ENCODE measurements around the gene PPP3CA.

PPP3CA gene

GRCh38 chr4:101018836-101019235 lies 328.5 kb downstream of the PPP3CA start:
- no peak overlapping the region for H3K4me3 ChIP-seq (ENCODE audit: low read depth, low read length)
- TF ChIP-seq CTCF (conservative IDR thresholded peaks at IDR 0.05; ENCODE audit: low read depth, low read length), result no peak
- no peak for DNase-seq (ENCODE audit: low read depth)

GRCh38 chr4:101014417-101014816 lies 332.9 kb downstream of the PPP3CA start:
- H3K4me3 ChIP-seq (ENCODE audit: low read depth, low read length), result no peak overlapping the region
- DNase-seq (ENCODE audit: low read depth), result no peak
- no peak for TF ChIP-seq CTCF (conservative IDR thresholded peaks at IDR 0.05; ENCODE audit: low read depth, low read length)

GRCh38 chr4:101010987-101011386 lies 336.3 kb downstream of the PPP3CA start:
- no peak for DNase-seq (ENCODE audit: low read depth)
- H3K4me3 ChIP-seq (ENCODE audit: low read depth, low read length), result no peak overlapping the region
- TF ChIP-seq CTCF (conservative IDR thresholded peaks at IDR 0.05; ENCODE audit: low read depth, low read length), result no peak

- H3K4me3 ChIP-seq (ENCODE audit: low read depth, low read length), result no peak overlapping the region
- no peak for DNase-seq (ENCODE audit: low read depth)
- no peak for TF ChIP-seq CTCF (conservative IDR thresholded peaks at IDR 0.05; ENCODE audit: low read depth, low read length)
These were observed 337.9 kb downstream of the PPP3CA start for GRCh38 chr4:101009471-101009870.

DNA sequence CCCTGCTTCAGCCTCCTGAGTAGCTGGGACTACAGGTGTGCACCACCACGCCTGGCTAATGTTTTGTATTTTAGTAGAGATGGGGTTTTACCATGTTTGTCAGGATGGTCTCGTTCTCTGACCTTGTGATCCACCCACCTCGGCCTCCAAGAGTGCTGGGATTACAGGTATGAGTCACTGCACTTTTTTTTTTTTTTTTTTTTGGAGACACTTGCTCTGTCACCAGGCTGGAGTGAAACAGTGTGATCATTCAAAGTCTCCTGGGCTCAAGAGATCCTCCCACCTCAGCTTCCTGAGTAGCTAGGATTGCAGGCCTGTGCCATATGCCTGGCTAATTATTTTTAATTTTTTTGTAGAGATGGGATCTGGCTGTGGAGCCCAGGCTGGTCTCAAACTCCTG lies 338.8 kb downstream of the PPP3CA start:
- DNase-seq (ENCODE audit: low read depth), result no peak
- no peak overlapping the region for H3K4me3 ChIP-seq (ENCODE audit: low read depth, low read length)
- TF ChIP-seq CTCF (conservative IDR thresholded peaks at IDR 0.05; ENCODE audit: low read depth, low read length), result no peak

- TF ChIP-seq CTCF (conservative IDR thresholded peaks at IDR 0.05; ENCODE audit: low read depth, low read length), result no peak
- DNase-seq (ENCODE audit: low read depth), result no peak
These were observed 341.7 kb downstream of the PPP3CA start for GRCh38 chr4:101005659-101006058.

DNA sequence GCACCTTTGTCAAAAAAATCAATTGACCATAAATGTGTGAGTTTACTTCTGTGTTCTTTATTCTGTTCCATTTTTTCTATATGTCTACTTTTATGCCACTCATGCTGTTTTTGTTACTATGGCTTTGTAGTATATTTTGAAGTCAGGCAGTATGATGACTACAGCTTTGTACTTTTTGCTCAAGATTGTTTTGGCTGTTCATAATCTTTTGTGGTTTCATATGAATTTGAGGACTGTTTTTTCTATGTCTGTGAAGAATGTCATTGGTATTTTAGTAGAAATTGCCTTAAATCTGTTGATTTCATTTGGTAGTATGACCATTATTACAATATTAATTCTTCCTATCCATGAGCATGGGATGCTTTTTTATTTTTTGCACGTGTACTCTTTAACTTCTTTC lies 346.8 kb downstream of the PPP3CA start:
- no peak for TF ChIP-seq CTCF (conservative IDR thresholded peaks at IDR 0.05; ENCODE audit: low read depth, low read length)
- peak; percentile 34 for DNase-seq (ENCODE audit: low read depth)
- no peak overlapping the region for H3K4me3 ChIP-seq (ENCODE audit: low read depth, low read length)

More at GRCh38 chr4:101005659-101006058, 341.7 kb downstream of the PPP3CA start:
- H3K4me3 ChIP-seq (ENCODE audit: low read depth, low read length), result no peak overlapping the region

Measured in choroid plexus epithelial cell (primary cell).